Calu3 (cell line): Measurements from ENCODE around the gene SDK2. TPM values are rescaled to one million over a fixed set of nuclear protein-coding genes. Genes with fewer than 3 reads are reported as not detected.

Experiments
- BruUV-seq: library from RNA; stranded (reverse); fragments of 400-500 nt; replicated peaks from 2 replicates; lab custom pipeline; 2021; lab: Mats Ljungman, UMichigan
- CTCF ChIA-PET: fragments of 300-600 bp; sonication (Branson Sonifier 250); formaldehyde crosslinking; loops from one replicate; lab custom pipeline; 2022; ENCODE audit warnings: antibody characterized with exemption; lab: Charles Lee
- DNase-seq: peaks from one replicate; pipeline ENCODE4 v3.0.0; 2022
- H3K27ac Mint-ChIP-seq: one replicate; pipeline ENCODE4 v1.8.0; 2022; ENCODE audit warnings: mixed read lengths; ENCODE audit not compliant: unreplicated experiment
- H3K27me3 Mint-ChIP-seq: one replicate; pipeline ENCODE4 v1.8.0; 2022; ENCODE audit warnings: mixed read lengths; ENCODE audit not compliant: unreplicated experiment
- H3K36me3 Mint-ChIP-seq: one replicate; pipeline ENCODE4 v1.8.0; 2022; ENCODE audit warnings: mild to moderate bottlenecking, moderate library complexity, mixed read lengths; ENCODE audit not compliant: insufficient read depth, unreplicated experiment
- H3K4me1 Mint-ChIP-seq: one replicate; pipeline ENCODE4 v1.8.0; 2022; ENCODE audit warnings: mild to moderate bottlenecking, low read depth, mixed read lengths; ENCODE audit not compliant: unreplicated experiment
- H3K4me3 Mint-ChIP-seq: one replicate; pipeline ENCODE4 v1.8.0; 2022; ENCODE audit warnings: mild to moderate bottlenecking, low read depth, moderate library complexity, mixed read lengths; ENCODE audit not compliant: unreplicated experiment
- H3K9me3 Mint-ChIP-seq: one replicate; pipeline ENCODE4 v1.8.0; 2022; ENCODE audit warnings: low read depth, mixed read lengths; ENCODE audit not compliant: unreplicated experiment
- CTCF ChIP-seq: fragments of 200-600 bp; IDR thresholded peaks from one replicate; pipeline ENCODE4 v1.8.0; 2022; ENCODE audit warnings: antibody characterized with exemption; ENCODE audit not compliant: unreplicated experiment
- intact Hi-C: fragments of 100-400 bp; cut with micrococcal nuclease; formaldehyde crosslinking; loops from one replicate; pipeline ENCODE4 v1.10.0; 2022; ENCODE audit not compliant: unreplicated experiment
- total RNA-seq: library from RNA; stranded (reverse); gene quantifications from 2 replicates; pipeline ENCODE4 v1.2.3, GENCODE V29; 2022

Gene SDK2
- total RNA-seq, 1 experiment from 2014 or later, result not detected

GRCh38 chr17:73520369-73520761 is 123.9 kb downstream of the SDK2 start:
- BruUV-seq, result no TSS peak
- TF ChIP-seq CTCF, result no peak
- CTCF ChIA-PET, result no interaction called here
- Mint-ChIP-seq H3K27me3 (peaks cover 96% of the 10 kb centered on the region), H3K27ac (no peak overlapping the region), H3K36me3 (no peaks in the 10 kb centered on the region), H3K4me3 (no peak overlapping the region), H3K9me3 (no peaks in the 10 kb centered on the region), H3K4me1 (no peaks in the 10 kb centered on the region)
- intact Hi-C loops, result no loop called here
- no peak for DNase-seq

- no peak for TF ChIP-seq CTCF
- BruUV-seq, result no TSS peak
- H3K4me1 Mint-ChIP-seq, result no peaks in the 10 kb centered on the region
- DNase-seq, result no peak
- H3K9me3 Mint-ChIP-seq, result no peaks in the 10 kb centered on the region
- H3K27me3 Mint-ChIP-seq, result peaks cover 96% of the 10 kb centered on the region
- no peaks in the 10 kb centered on the region for H3K36me3 Mint-ChIP-seq
- CTCF ChIA-PET, result no interaction called here
- no peak overlapping the region for H3K4me3 Mint-ChIP-seq
- intact Hi-C loops, result no loop called here
- no peak overlapping the region for H3K27ac Mint-ChIP-seq
Observed at GRCh38 chr17:73519714-73520368, 124.4 kb downstream of the SDK2 start.

DNA sequence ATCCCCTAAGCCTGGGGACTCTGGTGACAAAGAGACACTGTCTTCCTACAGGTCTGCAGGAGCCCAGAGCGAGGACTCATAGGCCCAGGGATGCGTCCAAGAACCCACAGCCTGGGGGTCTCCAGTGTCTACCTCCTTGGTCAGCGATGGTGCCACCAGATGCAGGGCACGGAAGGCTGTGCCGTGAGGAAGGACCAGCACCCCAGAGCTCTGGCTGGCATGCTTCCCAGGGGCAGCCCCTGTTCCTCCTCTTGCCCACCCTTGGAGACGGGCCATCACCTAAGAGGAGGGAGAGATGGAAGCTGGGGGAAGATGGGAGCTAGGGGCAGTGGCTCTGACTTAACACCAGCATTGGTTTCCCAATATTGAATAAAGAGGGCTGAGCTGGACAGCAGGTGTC is 125.2 kb downstream of the SDK2 start:
- no peak for DNase-seq
- Mint-ChIP-seq H3K27ac (no peak overlapping the region), H3K36me3 (no peaks in the 10 kb centered on the region), H3K9me3 (no peaks in the 10 kb centered on the region), H3K4me3 (no peak overlapping the region), H3K27me3 (peaks cover 96% of the 10 kb centered on the region), H3K4me1 (no peaks in the 10 kb centered on the region)
- intact Hi-C loops, result no loop called here
- CTCF ChIA-PET, result interaction anchor here (0.5 kb wide), 1 partner anchor 436 kb away, joined by 4 read pairs; no protein-coding TSS in a partner anchor
- TF ChIP-seq CTCF, result no peak
- no TSS peak for BruUV-seq

DNA sequence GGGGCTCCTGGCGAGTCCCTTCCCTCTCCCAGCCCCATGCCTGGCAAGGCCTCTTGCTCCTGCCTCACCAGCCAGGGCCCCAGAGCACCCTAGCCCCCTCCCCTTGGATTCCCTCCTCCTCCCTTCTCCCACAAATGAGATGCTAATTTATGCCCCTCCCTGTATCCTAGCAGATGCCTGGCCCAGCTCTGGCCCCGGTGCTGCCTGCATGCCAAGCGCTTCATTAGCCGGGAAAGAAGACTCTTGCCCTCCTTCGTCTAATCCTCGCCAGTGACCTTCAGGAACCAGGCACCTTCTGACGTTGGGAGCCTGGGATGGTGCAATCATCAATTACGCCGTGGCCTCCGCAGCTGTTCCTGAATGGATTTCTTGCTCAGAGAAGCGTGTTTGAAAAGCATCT is 127.8 kb downstream of the SDK2 start:
- no peak for DNase-seq
- no peaks in the 10 kb centered on the region for H3K9me3 Mint-ChIP-seq
- H3K36me3 Mint-ChIP-seq, result no peaks in the 10 kb centered on the region
- H3K27ac Mint-ChIP-seq, result no peak overlapping the region
- H3K27me3 Mint-ChIP-seq, result peaks cover 96% of the 10 kb centered on the region
- H3K4me1 Mint-ChIP-seq, result no peaks in the 10 kb centered on the region
- no peak overlapping the region for H3K4me3 Mint-ChIP-seq
- CTCF ChIA-PET, result no interaction called here
- TF ChIP-seq CTCF, result no peak
- BruUV-seq, result no TSS peak
- intact Hi-C loops, result no loop called here
